ENCODE measurements around the gene HSPB9.

- TF ChIP-seq ZNF70 (CRISPR knock-in tag; IDR thresholded peaks at IDR 0.05) (no peak), TCF4 (CRISPR knock-in tag; IDR thresholded peaks at IDR 0.05; ENCODE audit: borderline replicate concordance) (no peak), ZFP3 (CRISPR knock-in tag; IDR thresholded peaks at IDR 0.05) (no peak), PATZ1 (CRISPR knock-in tag; IDR thresholded peaks at IDR 0.05; ENCODE audit: borderline replicate concordance) (no peak), ZFP30 (CRISPR knock-in tag; IDR thresholded peaks at IDR 0.05) (no peak), ZNF565 (CRISPR knock-in tag; conservative IDR thresholded peaks at IDR 0.05; ENCODE audit: low read depth) (no peak), CSDC2 (CRISPR knock-in tag; IDR thresholded peaks at IDR 0.05) (no peak), SNAI2 (CRISPR knock-in tag; IDR thresholded peaks at IDR 0.05) (no peak), GLIS3 (CRISPR knock-in tag; IDR thresholded peaks at IDR 0.05) (no peak), ISL1 (CRISPR knock-in tag; IDR thresholded peaks at IDR 0.05) (no peak), PPARA (CRISPR knock-in tag; IDR thresholded peaks at IDR 0.05; ENCODE audit: borderline replicate concordance) (no peak), POU6F1 (CRISPR knock-in tag; IDR thresholded peaks at IDR 0.05; ENCODE audit: borderline replicate concordance, low read depth) (no peak)
Observed at GRCh38 chr17:42141382-42141781, 18.8 kb downstream of the HSPB9 start.
